ENCODE results near the gene XRCC4.

The XRCC4 gene

GRCh38 chr5:83042507-83042906 is 34.8 kb upstream of the XRCC4 start:
- no peaks in the 10 kb centered on the region for H3K36me3 ChIP-seq (ENCODE audit: low read depth)
- ATAC-seq (ENCODE audit: low read depth), result no peak
- no peaks in the 10 kb centered on the region for H3K4me1 ChIP-seq (ENCODE audit: insufficient read depth, poor library complexity, severe bottlenecking)
- H3K9me3 ChIP-seq (ENCODE audit: severe bottlenecking), result no peaks in the 10 kb centered on the region
- no peak overlapping the region for H3K4me3 ChIP-seq (ENCODE audit: severe bottlenecking)
- no peaks in the 10 kb centered on the region for H3K27me3 ChIP-seq (ENCODE audit: insufficient read depth, poor library complexity, severe bottlenecking)
- DNase-seq (ENCODE audit: low spot score), result no peak
- no peak for TF ChIP-seq CTCF (IDR thresholded peaks at IDR 0.05; ENCODE audit: poor library complexity, severe bottlenecking)
- no peak overlapping the region for H3K27ac ChIP-seq (ENCODE audit: poor library complexity, severe bottlenecking)

GRCh38 chr5:83044926-83045325 is 32.4 kb upstream of the XRCC4 start:
- no peaks in the 10 kb centered on the region for H3K27me3 ChIP-seq (ENCODE audit: insufficient read depth, poor library complexity, severe bottlenecking)
- no peak for TF ChIP-seq CTCF (IDR thresholded peaks at IDR 0.05; ENCODE audit: poor library complexity, severe bottlenecking)
- no peak for ATAC-seq (ENCODE audit: low read depth)

GRCh38 chr5:83048277-83048676 is 29.1 kb upstream of the XRCC4 start:
- Histone ChIP-seq H3K9me3 (ENCODE audit: severe bottlenecking) (no peaks in the 10 kb centered on the region), H3K36me3 (ENCODE audit: low read depth) (peaks cover 9% of the 10 kb centered on the region), H3K27ac (ENCODE audit: poor library complexity, severe bottlenecking) (no peak overlapping the region), H3K4me3 (ENCODE audit: severe bottlenecking) (no peak overlapping the region), H3K4me1 (ENCODE audit: insufficient read depth, poor library complexity, severe bottlenecking) (no peaks in the 10 kb centered on the region), H3K27me3 (ENCODE audit: insufficient read depth, poor library complexity, severe bottlenecking) (no peaks in the 10 kb centered on the region)
- ATAC-seq (ENCODE audit: low read depth), result peak; percentile 24; the same call in 1 of the 3 replicates
- DNase-seq (ENCODE audit: low spot score), result no peak
- no peak for TF ChIP-seq CTCF (IDR thresholded peaks at IDR 0.05; ENCODE audit: poor library complexity, severe bottlenecking)

More at GRCh38 chr5:83044926-83045325, 32.4 kb upstream of the XRCC4 start:
- no peaks in the 10 kb centered on the region for H3K36me3 ChIP-seq (ENCODE audit: low read depth)
- no peak overlapping the region for H3K4me3 ChIP-seq (ENCODE audit: severe bottlenecking)
- H3K27ac ChIP-seq (ENCODE audit: poor library complexity, severe bottlenecking), result no peak overlapping the region
- no peaks in the 10 kb centered on the region for H3K4me1 ChIP-seq (ENCODE audit: insufficient read depth, poor library complexity, severe bottlenecking)
- no peaks in the 10 kb centered on the region for H3K9me3 ChIP-seq (ENCODE audit: severe bottlenecking)
- DNase-seq (ENCODE audit: low spot score), result no peak

- H3K27me3 ChIP-seq (ENCODE audit: insufficient read depth, poor library complexity, severe bottlenecking), result no peaks in the 10 kb centered on the region
- no peaks in the 10 kb centered on the region for H3K9me3 ChIP-seq (ENCODE audit: severe bottlenecking)
- no peak overlapping the region for H3K4me3 ChIP-seq (ENCODE audit: severe bottlenecking)
- no peaks in the 10 kb centered on the region for H3K4me1 ChIP-seq (ENCODE audit: insufficient read depth, poor library complexity, severe bottlenecking)
- H3K36me3 ChIP-seq (ENCODE audit: low read depth), result peaks cover 9% of the 10 kb centered on the region
- ATAC-seq (ENCODE audit: low read depth), result no peak
- no peak overlapping the region for H3K27ac ChIP-seq (ENCODE audit: poor library complexity, severe bottlenecking)
- no peak for DNase-seq (ENCODE audit: low spot score)
- TF ChIP-seq CTCF (IDR thresholded peaks at IDR 0.05; ENCODE audit: poor library complexity, severe bottlenecking), result no peak
These were observed 28.5 kb upstream of the XRCC4 start for GRCh38 chr5:83048811-83049210.

- Histone ChIP-seq H3K27me3 (ENCODE audit: insufficient read depth, poor library complexity, severe bottlenecking) (no peaks in the 10 kb centered on the region), H3K4me3 (ENCODE audit: severe bottlenecking) (no peak overlapping the region), H3K4me1 (ENCODE audit: insufficient read depth, poor library complexity, severe bottlenecking) (no peaks in the 10 kb centered on the region), H3K9me3 (ENCODE audit: severe bottlenecking) (no peaks in the 10 kb centered on the region), H3K36me3 (ENCODE audit: low read depth) (peaks cover 14% of the 10 kb centered on the region), H3K27ac (ENCODE audit: poor library complexity, severe bottlenecking) (no peak overlapping the region)
- ATAC-seq (ENCODE audit: low read depth), result no peak
- TF ChIP-seq CTCF (IDR thresholded peaks at IDR 0.05; ENCODE audit: poor library complexity, severe bottlenecking), result no peak
- no peak for DNase-seq (ENCODE audit: low spot score)
These were observed 27.9 kb upstream of the XRCC4 start for GRCh38 chr5:83049370-83049885.
